K562 (cell line): ENCODE data around the gene PDLIM7. TPM values are rescaled to one million over a fixed set of nuclear protein-coding genes. Genes with fewer than 3 reads are reported as not detected.
A peak's percentile ranks its signal among the peaks of the same experiment; 100 is the strongest.

Source experiments
- FOS ChIP-seq: IDR thresholded peaks from 3 replicates; pipeline ENCODE4 v1.6.1; 2011; ENCODE audit not compliant: insufficient read length; ENCODE audit errors: extremely low read depth
- GATAD2A ChIP-seq: fragments of 450-650 bp; IDR thresholded peaks from 2 replicates; pipeline ENCODE4 v1.6.1; 2017
- HMGN3 ChIP-seq: IDR thresholded peaks from 2 replicates; pipeline ENCODE4 v1.6.1; 2011; ENCODE audit warnings: borderline replicate concordance, low read depth, mild to moderate bottlenecking, mixed read lengths, low read length; ENCODE audit not compliant: insufficient read length; ENCODE audit errors: extremely low read depth
- MEIS2 ChIP-seq: fragments of 450-650 bp; IDR thresholded peaks from 2 replicates; pipeline ENCODE4 v1.6.1; 2014; ENCODE audit warnings: mild to moderate bottlenecking; ENCODE audit not compliant: partially characterized antibody
- NCOA2 ChIP-seq, 2 experiments: fragments of 450-650 bp; IDR thresholded peaks; 2 replicates each; pipeline ENCODE4 v1.6.1; 2018; ENCODE audit warnings: mild to moderate bottlenecking in 2 of 2, moderate library complexity in 1 of 2; ENCODE audit not compliant: partially characterized antibody in 2 of 2
- PURB ChIP-seq: sonication (generic); formaldehyde crosslinking; IDR thresholded peaks from 2 replicates; pipeline ENCODE4 v1.9.0; 2021; ENCODE audit warnings: low read depth, mild to moderate bottlenecking, missing genetic modification reagents
- RFX5 ChIP-seq: IDR thresholded peaks from 2 replicates; pipeline ENCODE4 v1.6.1; 2011; ENCODE audit warnings: low read depth, mild to moderate bottlenecking, improper control_type of control experiment, low read length
- SIRT6 ChIP-seq: IDR thresholded peaks from one replicate; pipeline ENCODE4 v1.6.1; 2012; ENCODE audit warnings: low read depth, mild to moderate bottlenecking, control low read depth, inconsistent platforms, low read length, moderate library complexity
- TBP ChIP-seq: optimal IDR thresholded peaks from 2 replicates; pipeline ENCODE3; 2011; ENCODE audit warnings: low read depth, low read length, improper control_type of control experiment
- YBX1 ChIP-seq: fragments of 450-650 bp; IDR thresholded peaks from 2 replicates; pipeline ENCODE4 v1.7.1; 2016; ENCODE audit warnings: mild to moderate bottlenecking
- ZC3H8 ChIP-seq: fragments of 450-650 bp; IDR thresholded peaks from 2 replicates; pipeline ENCODE4 v1.6.1; 2017
- ZNF318 ChIP-seq, 2 experiments: fragments of 450-650 bp; IDR thresholded peaks; 2 replicates each; pipeline ENCODE4 v1.6.1; 2016; ENCODE audit warnings: mild to moderate bottlenecking in 2 of 2, borderline replicate concordance in 1 of 2, low read depth in 1 of 2, moderate library complexity in 1 of 2
- ZNF586 ChIP-seq: fragments of 450-650 bp; formaldehyde crosslinking; conservative IDR thresholded peaks from 2 replicates; pipeline ENCODE4 v1.4.0; 2020; ENCODE audit warnings: mild to moderate bottlenecking, moderate library complexity
- polyA plus RNA-seq, 8 experiments: library from polyadenylated mRNA; depleted of rRNA in 4 of 8; stranded (reverse) in 5 of 8; unstranded in 3 of 8; fragments of >200 nt; fragmentation: Nextera tagmentation in 2 of 8; fragmentation: Illumina TruSeq in 1 of 8; extraction: Ambion mirVana in 2 of 8; extraction: Trizol in 1 of 8; gene quantifications; 2 replicates each; pipeline versions ENCODE4 v1.2.1 to v1.2.3, GENCODE V29; 2011 to 2014; ENCODE audit warnings: inconsistent platforms in 1 of 8, missing spikeins in 1 of 8
- total RNA-seq, 7 experiments: library from RNA; depleted of rRNA in 6 of 7; stranded (reverse); fragments of >200 nt in 6 of 7; fragmentation: Illumina TruSeq in 2 of 7; extraction: Trizol in 2 of 7; gene quantifications; 2 replicates each; pipeline versions ENCODE4 v1.2.1 to v1.2.3, GENCODE V29; 2011 to 2021; ENCODE audit warnings: low replicate concordance in 1 of 7
- TF ChIP-seq, protein P1 (sequence below): fragments of 450-650 bp; IDR thresholded peaks from 2 replicates; pipeline ENCODE4 v1.6.1; 2017; ENCODE audit warnings: antibody characterized with exemption
- TF ChIP-seq, protein P2 (sequence below): sonication (generic); formaldehyde crosslinking; IDR thresholded peaks from 2 replicates; pipeline ENCODE4 v1.4.0; 2020; ENCODE audit warnings: mild to moderate bottlenecking, missing genetic modification reagents
- TF ChIP-seq, protein P3 (sequence below): fragments of 450-650 bp; IDR thresholded peaks from 2 replicates; pipeline ENCODE4 v1.6.1; 2016; ENCODE audit warnings: low read depth, mild to moderate bottlenecking, moderate library complexity

PDLIM7 gene
- total and polyA plus RNA-seq, 9 of the 15 experiments (the other 6 are each of a cell fraction or from before 2014, with no cell fraction given) = 2.1 to 124 (median 32.6) TPM

- TF ChIP-seq, protein P1, sequence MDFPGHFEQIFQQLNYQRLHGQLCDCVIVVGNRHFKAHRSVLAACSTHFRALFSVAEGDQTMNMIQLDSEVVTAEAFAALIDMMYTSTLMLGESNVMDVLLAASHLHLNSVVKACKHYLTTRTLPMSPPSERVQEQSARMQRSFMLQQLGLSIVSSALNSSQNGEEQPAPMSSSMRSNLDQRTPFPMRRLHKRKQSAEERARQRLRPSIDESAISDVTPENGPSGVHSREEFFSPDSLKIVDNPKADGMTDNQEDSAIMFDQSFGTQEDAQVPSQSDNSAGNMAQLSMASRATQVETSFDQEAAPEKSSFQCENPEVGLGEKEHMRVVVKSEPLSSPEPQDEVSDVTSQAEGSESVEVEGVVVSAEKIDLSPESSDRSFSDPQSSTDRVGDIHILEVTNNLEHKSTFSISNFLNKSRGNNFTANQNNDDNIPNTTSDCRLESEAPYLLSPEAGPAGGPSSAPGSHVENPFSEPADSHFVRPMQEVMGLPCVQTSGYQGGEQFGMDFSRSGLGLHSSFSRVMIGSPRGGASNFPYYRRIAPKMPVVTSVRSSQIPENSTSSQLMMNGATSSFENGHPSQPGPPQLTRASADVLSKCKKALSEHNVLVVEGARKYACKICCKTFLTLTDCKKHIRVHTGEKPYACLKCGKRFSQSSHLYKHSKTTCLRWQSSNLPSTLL = no peak
- TF ChIP-seq YBX1 (no peak), HMGN3 (peak; percentile 20), FOS (no peak), ZC3H8 (no peak), ZNF586 (CRISPR knock-in tag) (no peak), RFX5 (no peak), SIRT6 (no peak), PURB (CRISPR knock-in tag) (no peak), TBP (peak; percentile 52), GATAD2A (no peak), NCOA2 (IDR thresholded peaks at IDR 0.05; ENCODE audit: partially characterized antibody in 2 of 2) (no peak), ZNF318 (IDR thresholded peaks at IDR 0.05; ENCODE audit: borderline replicate concordance in 1 of 2, low read depth in 1 of 2) (no peak), MEIS2 (peak; percentile 71)
- TF ChIP-seq, protein P2, sequence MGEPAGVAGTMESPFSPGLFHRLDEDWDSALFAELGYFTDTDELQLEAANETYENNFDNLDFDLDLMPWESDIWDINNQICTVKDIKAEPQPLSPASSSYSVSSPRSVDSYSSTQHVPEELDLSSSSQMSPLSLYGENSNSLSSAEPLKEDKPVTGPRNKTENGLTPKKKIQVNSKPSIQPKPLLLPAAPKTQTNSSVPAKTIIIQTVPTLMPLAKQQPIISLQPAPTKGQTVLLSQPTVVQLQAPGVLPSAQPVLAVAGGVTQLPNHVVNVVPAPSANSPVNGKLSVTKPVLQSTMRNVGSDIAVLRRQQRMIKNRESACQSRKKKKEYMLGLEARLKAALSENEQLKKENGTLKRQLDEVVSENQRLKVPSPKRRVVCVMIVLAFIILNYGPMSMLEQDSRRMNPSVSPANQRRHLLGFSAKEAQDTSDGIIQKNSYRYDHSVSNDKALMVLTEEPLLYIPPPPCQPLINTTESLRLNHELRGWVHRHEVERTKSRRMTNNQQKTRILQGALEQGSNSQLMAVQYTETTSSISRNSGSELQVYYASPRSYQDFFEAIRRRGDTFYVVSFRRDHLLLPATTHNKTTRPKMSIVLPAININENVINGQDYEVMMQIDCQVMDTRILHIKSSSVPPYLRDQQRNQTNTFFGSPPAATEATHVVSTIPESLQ (CRISPR knock-in tag) = peak; percentile 63; the same call in 1 of the 2 replicates
- TF ChIP-seq, protein P3, sequence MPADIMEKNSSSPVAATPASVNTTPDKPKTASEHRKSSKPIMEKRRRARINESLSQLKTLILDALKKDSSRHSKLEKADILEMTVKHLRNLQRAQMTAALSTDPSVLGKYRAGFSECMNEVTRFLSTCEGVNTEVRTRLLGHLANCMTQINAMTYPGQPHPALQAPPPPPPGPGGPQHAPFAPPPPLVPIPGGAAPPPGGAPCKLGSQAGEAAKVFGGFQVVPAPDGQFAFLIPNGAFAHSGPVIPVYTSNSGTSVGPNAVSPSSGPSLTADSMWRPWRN = no peak
These were observed 42.3 kb downstream of the PDLIM7 start (continued) for GRCh38 chr5:177455036-177455660.
